ENCODE results near the gene PRKCE. TPM values are rescaled to one million over a fixed set of nuclear protein-coding genes. Genes with fewer than 3 reads are reported as not detected.

Gene PRKCE
- total RNA-seq, 1 experiment from 2014 or later = 14.8 TPM

DNA sequence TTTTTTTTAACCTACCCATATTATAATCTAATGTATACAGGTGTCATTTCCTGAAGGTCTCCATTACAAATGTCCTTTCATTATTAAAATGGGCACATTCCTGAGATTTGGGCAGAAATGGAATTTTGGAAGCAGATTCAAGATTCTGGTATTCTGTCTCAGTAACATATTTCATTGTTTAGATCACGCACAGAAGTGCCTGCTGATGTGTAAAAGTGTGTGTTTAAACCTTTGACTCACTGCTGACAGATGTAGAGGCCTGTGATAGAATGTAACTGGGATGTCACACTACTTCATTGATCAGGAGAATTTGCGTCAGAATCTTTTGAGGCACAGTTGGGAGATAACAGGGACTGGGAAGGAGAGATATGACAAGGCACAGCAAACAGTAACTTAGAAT, 368.9 kb downstream of the PRKCE start:
- no TSS peak for BruUV-seq (replicated peaks)
- H3K27ac ChIP-seq (ENCODE audit: low read depth, low read length) = no peak overlapping the region
- no peaks in the 10 kb centered on the region for H3K79me2 ChIP-seq (ENCODE audit: insufficient read depth, low read length)
- no peaks in the 10 kb centered on the region for H3K27me3 ChIP-seq (ENCODE audit: insufficient read depth, low read length)
- no peaks in the 10 kb centered on the region for H3K4me1 ChIP-seq (ENCODE audit: control insufficient read depth in 1 of 2, insufficient read depth in 2 of 2, low read length in 2 of 2)
- no peaks in the 10 kb centered on the region for H3K9me2 ChIP-seq (ENCODE audit: insufficient read depth)
- TF ChIP-seq EZH2phosphoT487 (IDR thresholded peaks at IDR 0.05; ENCODE audit: borderline replicate concordance) (no peak), ZFX (IDR thresholded peaks at IDR 0.05) (no peak), TCF7L2 (IDR thresholded peaks at IDR 0.05; ENCODE audit: borderline replicate concordance, extremely low read depth, insufficient read depth, insufficient read length) (no peak), SRF (IDR thresholded peaks at IDR 0.05; ENCODE audit: low read depth) (no peak), CBX3 (IDR thresholded peaks at IDR 0.05; ENCODE audit: low read depth) (no peak)
- TF ChIP-seq, protein P1, sequence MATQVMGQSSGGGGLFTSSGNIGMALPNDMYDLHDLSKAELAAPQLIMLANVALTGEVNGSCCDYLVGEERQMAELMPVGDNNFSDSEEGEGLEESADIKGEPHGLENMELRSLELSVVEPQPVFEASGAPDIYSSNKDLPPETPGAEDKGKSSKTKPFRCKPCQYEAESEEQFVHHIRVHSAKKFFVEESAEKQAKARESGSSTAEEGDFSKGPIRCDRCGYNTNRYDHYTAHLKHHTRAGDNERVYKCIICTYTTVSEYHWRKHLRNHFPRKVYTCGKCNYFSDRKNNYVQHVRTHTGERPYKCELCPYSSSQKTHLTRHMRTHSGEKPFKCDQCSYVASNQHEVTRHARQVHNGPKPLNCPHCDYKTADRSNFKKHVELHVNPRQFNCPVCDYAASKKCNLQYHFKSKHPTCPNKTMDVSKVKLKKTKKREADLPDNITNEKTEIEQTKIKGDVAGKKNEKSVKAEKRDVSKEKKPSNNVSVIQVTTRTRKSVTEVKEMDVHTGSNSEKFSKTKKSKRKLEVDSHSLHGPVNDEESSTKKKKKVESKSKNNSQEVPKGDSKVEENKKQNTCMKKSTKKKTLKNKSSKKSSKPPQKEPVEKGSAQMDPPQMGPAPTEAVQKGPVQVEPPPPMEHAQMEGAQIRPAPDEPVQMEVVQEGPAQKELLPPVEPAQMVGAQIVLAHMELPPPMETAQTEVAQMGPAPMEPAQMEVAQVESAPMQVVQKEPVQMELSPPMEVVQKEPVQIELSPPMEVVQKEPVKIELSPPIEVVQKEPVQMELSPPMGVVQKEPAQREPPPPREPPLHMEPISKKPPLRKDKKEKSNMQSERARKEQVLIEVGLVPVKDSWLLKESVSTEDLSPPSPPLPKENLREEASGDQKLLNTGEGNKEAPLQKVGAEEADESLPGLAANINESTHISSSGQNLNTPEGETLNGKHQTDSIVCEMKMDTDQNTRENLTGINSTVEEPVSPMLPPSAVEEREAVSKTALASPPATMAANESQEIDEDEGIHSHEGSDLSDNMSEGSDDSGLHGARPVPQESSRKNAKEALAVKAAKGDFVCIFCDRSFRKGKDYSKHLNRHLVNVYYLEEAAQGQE (IDR thresholded peaks at IDR 0.05; ENCODE audit: low read depth) = no peak
- TF ChIP-seq, protein P2, sequence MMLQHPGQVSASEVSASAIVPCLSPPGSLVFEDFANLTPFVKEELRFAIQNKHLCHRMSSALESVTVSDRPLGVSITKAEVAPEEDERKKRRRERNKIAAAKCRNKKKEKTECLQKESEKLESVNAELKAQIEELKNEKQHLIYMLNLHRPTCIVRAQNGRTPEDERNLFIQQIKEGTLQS (IDR thresholded peaks at IDR 0.05) = no peak
- TF ChIP-seq, protein P3, sequence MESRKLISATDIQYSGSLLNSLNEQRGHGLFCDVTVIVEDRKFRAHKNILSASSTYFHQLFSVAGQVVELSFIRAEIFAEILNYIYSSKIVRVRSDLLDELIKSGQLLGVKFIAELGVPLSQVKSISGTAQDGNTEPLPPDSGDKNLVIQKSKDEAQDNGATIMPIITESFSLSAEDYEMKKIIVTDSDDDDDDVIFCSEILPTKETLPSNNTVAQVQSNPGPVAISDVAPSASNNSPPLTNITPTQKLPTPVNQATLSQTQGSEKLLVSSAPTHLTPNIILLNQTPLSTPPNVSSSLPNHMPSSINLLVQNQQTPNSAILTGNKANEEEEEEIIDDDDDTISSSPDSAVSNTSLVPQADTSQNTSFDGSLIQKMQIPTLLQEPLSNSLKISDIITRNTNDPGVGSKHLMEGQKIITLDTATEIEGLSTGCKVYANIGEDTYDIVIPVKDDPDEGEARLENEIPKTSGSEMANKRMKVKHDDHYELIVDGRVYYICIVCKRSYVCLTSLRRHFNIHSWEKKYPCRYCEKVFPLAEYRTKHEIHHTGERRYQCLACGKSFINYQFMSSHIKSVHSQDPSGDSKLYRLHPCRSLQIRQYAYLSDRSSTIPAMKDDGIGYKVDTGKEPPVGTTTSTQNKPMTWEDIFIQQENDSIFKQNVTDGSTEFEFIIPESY (IDR thresholded peaks at IDR 0.05; ENCODE audit: extremely low read depth, insufficient replicate concordance, low read length) = no peak
- H3K4me3 ChIP-seq (replicated peaks in 1 of 2; ENCODE audit: low read depth in 1 of 2, low read length in 2 of 2) = no peak overlapping the region
- intact Hi-C loops (cut with micrococcal nuclease) = no loop called here
- H3K9ac ChIP-seq (ENCODE audit: low read length) = no peak overlapping the region
- ChIA-PET CTCF (no interaction called here), POLR2A (no interaction called here), RAD21 (ENCODE audit: low non-redundant PET in 1 of 2, low total read pairs in 2 of 2, uncharacterized antibody in 2 of 2, unreplicated experiment in 2 of 2) (no interaction called here)
- ATAC-seq = no peak
- no peak overlapping the region for H3K4me2 ChIP-seq (ENCODE audit: low read length)
- H4K20me1 ChIP-seq (ENCODE audit: insufficient read depth) = no peaks in the 10 kb centered on the region
- DNase-seq (ENCODE audit: low read depth, low spot score) = no peak
- H3K9me3 ChIP-seq (ENCODE audit: control insufficient read depth in 1 of 2, insufficient read depth in 1 of 2, low read depth in 1 of 2, low read length in 2 of 2) = no peaks in the 10 kb centered on the region
- H2AFZ ChIP-seq (ENCODE audit: low read depth, low read length, poor library complexity, severe bottlenecking) = no peak overlapping the region
- no peaks in the 10 kb centered on the region for H3K36me3 ChIP-seq (ENCODE audit: control insufficient read depth in 1 of 2, insufficient read depth in 2 of 2, low read length in 2 of 2)
